ENCODE measurements around the gene RGS7. TPM values are rescaled to one million over a fixed set of nuclear protein-coding genes. Genes with fewer than 3 reads are reported as not detected.

RGS7 gene
- total RNA-seq, 4 donors from 2014 or later = 0.39 TPM; not detected in 3

DNA sequence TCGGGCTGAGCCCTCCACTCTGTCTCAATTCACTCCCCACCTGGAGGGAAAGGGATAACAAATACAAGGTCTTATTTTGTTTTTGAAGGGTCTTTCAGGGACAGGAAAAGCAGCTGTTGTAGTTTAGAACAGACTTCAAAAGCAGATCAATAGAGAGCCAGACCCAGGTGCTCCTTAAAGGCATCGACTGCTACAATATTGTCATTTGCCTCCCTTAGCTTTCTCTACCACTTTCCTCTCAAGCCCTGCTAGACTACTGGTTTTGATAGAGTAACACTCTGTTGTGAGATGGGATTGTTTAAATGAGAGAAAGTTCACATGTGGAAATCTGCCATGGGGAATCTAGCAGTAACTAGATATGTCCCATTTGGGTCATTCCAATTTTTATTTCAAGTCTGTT lies 24.0 kb downstream of the RGS7 start:
- Histone ChIP-seq H3K27ac (no peak overlapping the region), H3K9me3 (no peaks in the 10 kb centered on the region), H3K4me3 (replicated peaks in 1 of 3) (no peak overlapping the region), H3K4me1 (no peaks in the 10 kb centered on the region), H3K36me3 (no peaks in the 10 kb centered on the region), H3K27me3 (no peaks in the 10 kb centered on the region)
- intact Hi-C loops (cut with DNase I) = no loop called here
- 61 to 66% methylated on average over 2 of the region's 2 CpGs for WGBS, 2 donors
- TF ChIP-seq POLR2A (IDR thresholded peaks at IDR 0.05) = no peak
- TF ChIP-seq, protein P1, sequence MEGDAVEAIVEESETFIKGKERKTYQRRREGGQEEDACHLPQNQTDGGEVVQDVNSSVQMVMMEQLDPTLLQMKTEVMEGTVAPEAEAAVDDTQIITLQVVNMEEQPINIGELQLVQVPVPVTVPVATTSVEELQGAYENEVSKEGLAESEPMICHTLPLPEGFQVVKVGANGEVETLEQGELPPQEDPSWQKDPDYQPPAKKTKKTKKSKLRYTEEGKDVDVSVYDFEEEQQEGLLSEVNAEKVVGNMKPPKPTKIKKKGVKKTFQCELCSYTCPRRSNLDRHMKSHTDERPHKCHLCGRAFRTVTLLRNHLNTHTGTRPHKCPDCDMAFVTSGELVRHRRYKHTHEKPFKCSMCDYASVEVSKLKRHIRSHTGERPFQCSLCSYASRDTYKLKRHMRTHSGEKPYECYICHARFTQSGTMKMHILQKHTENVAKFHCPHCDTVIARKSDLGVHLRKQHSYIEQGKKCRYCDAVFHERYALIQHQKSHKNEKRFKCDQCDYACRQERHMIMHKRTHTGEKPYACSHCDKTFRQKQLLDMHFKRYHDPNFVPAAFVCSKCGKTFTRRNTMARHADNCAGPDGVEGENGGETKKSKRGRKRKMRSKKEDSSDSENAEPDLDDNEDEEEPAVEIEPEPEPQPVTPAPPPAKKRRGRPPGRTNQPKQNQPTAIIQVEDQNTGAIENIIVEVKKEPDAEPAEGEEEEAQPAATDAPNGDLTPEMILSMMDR (IDR thresholded peaks at IDR 0.05) = no peak
- DNase-seq = no peak

DNA sequence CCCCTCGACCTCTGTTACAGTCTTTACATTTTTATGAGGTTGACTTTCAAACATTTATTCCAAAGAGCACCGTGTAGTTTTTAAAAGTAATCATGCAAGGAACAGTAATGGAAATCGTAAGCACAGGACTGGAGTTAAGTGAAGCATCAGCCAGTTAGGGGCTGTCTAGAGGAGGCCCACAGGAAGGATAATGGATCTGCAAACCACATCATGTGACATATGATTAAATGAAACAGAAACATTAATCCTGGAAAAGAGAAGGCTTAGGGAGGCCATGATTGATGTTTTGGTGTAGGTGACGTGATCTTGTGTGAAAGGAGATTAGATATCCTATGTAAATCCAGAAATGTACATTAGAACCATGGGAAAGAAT lies 25.0 kb downstream of the RGS7 start:
- H3K36me3 ChIP-seq = no peaks in the 10 kb centered on the region
- H3K27me3 ChIP-seq = no peaks in the 10 kb centered on the region
- no peak for DNase-seq
- TF ChIP-seq, protein P1 (IDR thresholded peaks at IDR 0.05) = no peak
- no peak for TF ChIP-seq POLR2A (IDR thresholded peaks at IDR 0.05)
- no peak overlapping the region for H3K27ac ChIP-seq
- H3K9me3 ChIP-seq = no peaks in the 10 kb centered on the region
- 55 to 61% methylated on average over 4 of the region's 4 CpGs for WGBS, 2 donors
- no peak overlapping the region for H3K4me3 ChIP-seq (replicated peaks in 1 of 3)
- H3K4me1 ChIP-seq = no peaks in the 10 kb centered on the region
- intact Hi-C loops (cut with DNase I) = no loop called here

DNA sequence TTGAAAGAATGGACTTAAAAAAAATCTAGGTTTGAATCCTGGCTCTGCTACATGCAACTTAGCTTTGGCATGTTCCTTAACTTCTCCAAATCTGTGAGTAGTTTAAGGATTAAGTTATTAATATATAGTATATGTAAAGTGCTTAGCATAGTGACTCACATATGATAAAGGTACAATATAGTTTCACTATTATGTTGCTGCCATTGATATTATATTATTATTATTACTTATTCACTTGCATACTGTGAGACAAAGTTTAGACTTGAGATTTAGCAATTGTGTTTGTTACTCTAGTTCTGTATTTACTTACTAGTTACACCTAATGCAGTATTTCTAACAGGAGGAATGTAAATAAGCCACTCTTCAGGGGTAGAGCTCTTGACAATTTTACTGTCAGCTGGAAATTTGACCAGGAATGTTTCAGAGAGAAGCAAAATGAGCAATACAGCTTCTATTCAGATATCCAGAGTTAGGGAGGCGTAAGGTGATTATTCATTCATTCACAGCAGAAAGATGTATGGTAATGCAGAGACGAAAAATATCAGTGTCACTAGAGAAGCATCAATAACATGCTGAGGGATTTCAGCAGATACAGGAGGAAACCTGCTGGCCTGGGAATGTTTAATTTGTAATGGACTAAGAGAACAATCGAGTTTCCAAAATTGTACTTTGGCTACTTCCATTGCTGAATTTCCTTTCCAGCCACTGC lies 25.5 kb downstream of the RGS7 start:
- Histone ChIP-seq H3K9me3 (no peaks in the 10 kb centered on the region), H3K36me3 (no peaks in the 10 kb centered on the region), H3K4me1 (no peaks in the 10 kb centered on the region), H3K27ac (no peak overlapping the region), H3K27me3 (no peaks in the 10 kb centered on the region), H3K4me3 (replicated peaks in 1 of 3) (no peak overlapping the region)
- intact Hi-C loops (cut with DNase I) = no loop called here
- TF ChIP-seq, protein P1 (IDR thresholded peaks at IDR 0.05) = no peak
- no peak for TF ChIP-seq POLR2A (IDR thresholded peaks at IDR 0.05)
- whole genome bisulfite sequencing, 2 donors = 77 to 78% methylated on average over 3 of the region's 3 CpGs
- DNase-seq = no peak

DNA sequence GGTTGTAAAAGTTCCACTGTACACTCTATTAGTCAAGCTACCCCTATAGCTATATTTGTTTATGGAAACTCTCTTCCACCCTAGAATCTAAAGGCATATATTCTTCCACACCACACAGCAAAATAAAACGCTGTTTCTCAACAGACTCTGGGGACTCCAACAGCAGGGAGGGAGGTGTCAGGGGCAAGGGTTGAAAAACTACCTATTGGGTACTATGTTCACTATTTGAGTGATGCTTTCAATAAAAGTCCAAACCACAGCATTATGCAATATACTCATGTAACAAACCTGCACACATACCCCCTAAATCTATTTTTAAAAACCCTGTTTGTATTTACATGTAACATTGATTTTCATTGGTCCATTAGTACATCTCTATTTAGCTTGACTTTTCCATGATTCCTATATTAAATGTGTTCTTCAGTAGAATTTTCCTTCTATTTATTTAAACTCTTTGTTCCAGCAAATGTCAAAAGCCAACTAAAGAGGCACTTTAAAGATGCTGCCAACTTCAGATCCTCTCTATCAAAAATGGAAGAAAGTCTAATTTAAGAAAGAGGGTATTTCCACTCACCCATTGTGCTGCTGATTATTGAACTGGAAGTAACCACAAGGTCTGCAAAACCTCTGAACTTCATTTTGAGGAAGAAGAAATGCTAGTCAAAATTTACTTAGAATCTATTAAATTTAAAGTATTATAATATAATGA lies 26.2 kb downstream of the RGS7 start:
- Histone ChIP-seq H3K27ac (no peak overlapping the region), H3K36me3 (no peaks in the 10 kb centered on the region), H3K27me3 (no peaks in the 10 kb centered on the region), H3K9me3 (no peaks in the 10 kb centered on the region), H3K4me1 (no peaks in the 10 kb centered on the region), H3K4me3 (replicated peaks in 1 of 3) (no peak overlapping the region)
- 59 to 72% methylated on average over 1 of the region's 1 CpG for WGBS, 2 donors
- TF ChIP-seq, protein P1 (IDR thresholded peaks at IDR 0.05) = no peak
- no peak for TF ChIP-seq POLR2A (IDR thresholded peaks at IDR 0.05)
- no peak for DNase-seq
- intact Hi-C loops (cut with DNase I) = no loop called here

DNA sequence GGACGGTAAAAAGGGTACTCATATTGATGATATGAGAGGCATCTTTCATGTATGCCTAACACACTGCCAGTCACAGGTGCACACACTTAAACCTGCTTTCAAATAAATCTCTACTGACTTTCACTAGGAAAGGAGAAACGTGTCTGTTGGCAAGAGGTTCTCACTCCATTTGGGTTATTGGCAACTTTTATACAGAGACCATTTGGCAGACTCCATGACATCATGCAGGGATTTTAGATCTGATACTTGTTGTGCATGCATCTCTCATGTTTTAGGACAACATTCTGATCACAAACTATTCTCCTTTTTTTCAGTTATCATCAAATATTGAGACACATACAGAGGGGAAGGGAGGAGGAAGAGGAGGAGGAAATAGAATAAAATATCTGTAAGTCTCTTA lies 31.5 kb downstream of the RGS7 start:
- no peak for DNase-seq
- 61 to 70% methylated on average over 2 of the region's 2 CpGs for WGBS, 2 donors
- H3K9me3 ChIP-seq = no peaks in the 10 kb centered on the region
- no peak overlapping the region for H3K27ac ChIP-seq
- no peaks in the 10 kb centered on the region for H3K4me1 ChIP-seq
- no peak overlapping the region for H3K4me3 ChIP-seq (replicated peaks in 1 of 3)
- H3K27me3 ChIP-seq = no peaks in the 10 kb centered on the region
- H3K36me3 ChIP-seq = no peaks in the 10 kb centered on the region
- TF ChIP-seq, protein P1 (IDR thresholded peaks at IDR 0.05) = no peak
- no peak for TF ChIP-seq POLR2A (IDR thresholded peaks at IDR 0.05)
- intact Hi-C loops (cut with DNase I) = no loop called here

Data from thyroid gland (tissue), 4 donors.